Right atrium auricular region (tissue), 2 donors: ENCODE measurements around the gene PTPRN2. TPM values are rescaled to one million over a fixed set of nuclear protein-coding genes. Genes with fewer than 3 reads are reported as not detected.

Experiments
- DNase-seq: peaks from one replicate; pipeline ENCODE4 v3.0.0-alpha.2; 2019; ENCODE audit warnings: low spot score
- H3K27ac ChIP-seq, 2 donors: fragments of 200-600 bp; sonication (generic); 1 replicate in 1 of 2; 2 replicates in 1 of 2; pipeline ENCODE4 v1.5.1; 2016 to 2019
- H3K27me3 ChIP-seq, 2 donors: fragments of 200-600 bp; sonication (generic); one replicate each; pipeline versions ENCODE4 v1.5.1 to v1.6.0; 2017 to 2019
- H3K36me3 ChIP-seq: fragments of 200-600 bp; sonication (generic); one replicate; pipeline ENCODE4 v1.5.1; 2016
- H3K4me1 ChIP-seq, 2 donors: fragments of 200-600 bp; sonication (generic); one replicate each; pipeline versions ENCODE4 v1.5.1 to v1.6.0; 2017 to 2019
- H3K4me3 ChIP-seq, 2 donors: fragments of 200-600 bp; sonication (generic); 1 replicate in 1 of 2; 2 replicates in 1 of 2; pipeline ENCODE4 v1.5.1; 2017 to 2019; ENCODE audit warnings: mild to moderate bottlenecking in 1 of 2, moderate library complexity in 1 of 2
- H3K9me3 ChIP-seq, 2 donors: fragments of 200-600 bp; sonication (generic); one replicate each; pipeline ENCODE4 v1.5.1; 2019
- CTCF ChIP-seq, 2 donors: fragments of 200-600 bp; sonication (generic); IDR thresholded peaks; one replicate each; pipeline ENCODE4 v1.5.1; 2019; ENCODE audit warnings: antibody characterized with exemption in 2 of 2
- total RNA-seq, 2 donors: library from RNA; depleted of rRNA; stranded (reverse); fragments of >200 nt; gene quantifications; one replicate each; pipeline ENCODE4 v1.1.0, GENCODE V29; 2016

Gene PTPRN2
- total RNA-seq, 2 donors from 2014 or later, result 2.6 to 2.7 TPM

- Histone ChIP-seq H3K36me3 (no peaks in the 10 kb centered on the region), H3K4me3 (no peak overlapping the region), H3K9me3 (no peaks in the 10 kb centered on the region), H3K27me3 (no peaks in the 10 kb centered on the region), H3K4me1 (no peaks in the 10 kb centered on the region), H3K27ac (no peak overlapping the region)
- TF ChIP-seq CTCF (IDR thresholded peaks at IDR 0.05), result no peak
- no peak for DNase-seq
These were observed 730.0 kb downstream of the PTPRN2 start for GRCh38 chr7:157857578-157858075.

GRCh38 chr7:157856873-157857577 is 730.6 kb downstream of the PTPRN2 start:
- Histone ChIP-seq H3K9me3 (no peaks in the 10 kb centered on the region), H3K36me3 (no peaks in the 10 kb centered on the region), H3K27me3 (no peaks in the 10 kb centered on the region), H3K4me3 (no peak overlapping the region), H3K27ac (no peak overlapping the region), H3K4me1 (no peaks in the 10 kb centered on the region)
- TF ChIP-seq CTCF (IDR thresholded peaks at IDR 0.05), result no peak
- DNase-seq, result no peak

- Histone ChIP-seq H3K4me3 (no peak overlapping the region), H3K36me3 (no peaks in the 10 kb centered on the region), H3K27me3 (no peaks in the 10 kb centered on the region), H3K27ac (no peak overlapping the region), H3K9me3 (no peaks in the 10 kb centered on the region), H3K4me1 (peaks cover 0 to 7% of the 10 kb centered on the region in 2 donors)
- TF ChIP-seq CTCF (IDR thresholded peaks at IDR 0.05), result no peak
- DNase-seq, result no peak
These were observed 732.0 kb downstream of the PTPRN2 start for GRCh38 chr7:157855452-157856213.

GRCh38 chr7:157855016-157855415 is 732.6 kb downstream of the PTPRN2 start:
- no peak for DNase-seq

More at GRCh38 chr7:157855016-157855415, 732.6 kb downstream of the PTPRN2 start:
- TF ChIP-seq CTCF (IDR thresholded peaks at IDR 0.05), result no peak
- Histone ChIP-seq H3K27ac (no peak overlapping the region), H3K4me3 (no peak overlapping the region), H3K27me3 (no peaks in the 10 kb centered on the region), H3K36me3 (no peaks in the 10 kb centered on the region), H3K9me3 (no peaks in the 10 kb centered on the region), H3K4me1 (peaks cover 0 to 7% of the 10 kb centered on the region in 2 donors)
